HG03442 (cell line): ENCODE results near the gene ENAH.
"Not testable (repeated sequence)": the region's sequence is repeated elsewhere in the genome, so short reads cannot be mapped to it uniquely, and the experiment has no call there.

Source experiments
- ATAC-seq: cut with Tn5 transposase; IDR thresholded peaks from one replicate; pipeline ENCODE4 v1.9.1; 2021; ENCODE audit warnings: mild to moderate bottlenecking, moderate library complexity; ENCODE audit not compliant: unreplicated experiment

The ENAH gene

DNA sequence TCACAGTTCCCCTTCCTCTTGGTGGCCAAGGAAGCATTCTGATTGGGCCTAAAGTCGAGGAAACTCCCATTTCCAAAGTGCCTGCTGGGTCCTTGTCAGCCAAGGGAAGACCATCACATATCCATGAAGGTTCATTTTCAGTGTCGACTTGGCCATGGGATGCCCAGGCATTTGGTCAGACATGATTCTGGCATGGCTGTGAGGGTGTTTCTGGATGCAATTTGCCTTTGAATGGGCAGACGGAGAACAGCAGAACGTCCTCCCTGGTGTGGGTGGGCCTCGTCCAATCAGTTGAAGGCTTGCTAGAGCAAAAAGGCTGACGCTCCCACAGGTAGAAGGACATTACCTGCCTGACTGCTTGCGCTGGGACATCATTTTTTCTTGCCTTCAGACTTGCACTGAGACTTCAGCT, 176.8 kb downstream of the ENAH start:
- ATAC-seq, result no peak

DNA sequence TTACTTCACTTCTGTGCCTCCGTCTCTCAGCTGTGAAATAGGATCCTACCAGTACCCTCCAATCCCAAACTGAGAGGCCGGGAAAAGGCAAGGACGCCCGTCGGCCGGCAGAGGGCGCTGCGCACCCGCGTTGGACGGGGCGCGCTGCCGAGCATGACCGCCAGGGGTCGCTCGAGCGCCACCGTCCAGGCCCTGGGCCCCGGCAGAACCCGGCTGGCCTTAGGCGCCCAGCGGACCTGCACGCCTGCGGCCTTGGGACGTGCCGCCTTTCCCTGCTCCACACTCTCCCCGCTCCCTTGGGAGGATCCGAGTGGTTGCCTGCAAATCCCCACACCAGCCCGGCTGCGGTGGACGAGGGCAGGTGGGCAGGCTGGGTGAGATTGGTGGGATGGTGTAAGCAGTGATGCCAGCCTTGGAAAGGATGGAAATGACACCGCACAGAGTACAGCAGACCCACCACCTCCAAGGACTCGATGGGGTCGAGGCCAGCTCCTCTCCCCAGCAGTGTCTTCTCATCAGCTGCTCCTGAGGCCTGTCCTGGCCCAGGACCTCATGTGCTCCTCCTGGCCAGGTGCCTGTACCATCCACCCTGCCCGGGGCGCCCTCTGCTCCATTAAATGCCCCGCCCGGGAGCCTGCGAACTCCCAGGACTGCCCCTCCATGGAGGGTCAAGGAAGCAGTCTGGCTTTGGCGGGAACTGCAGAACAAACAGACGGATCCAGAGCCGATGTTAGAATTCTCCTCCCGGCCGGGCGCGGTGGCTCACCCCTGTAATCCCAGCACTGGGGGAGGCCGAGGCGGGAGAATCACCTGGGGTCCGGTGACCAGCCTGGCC, 177.7 kb downstream of the ENAH start:
- peak; percentile 67 for ATAC-seq

DNA sequence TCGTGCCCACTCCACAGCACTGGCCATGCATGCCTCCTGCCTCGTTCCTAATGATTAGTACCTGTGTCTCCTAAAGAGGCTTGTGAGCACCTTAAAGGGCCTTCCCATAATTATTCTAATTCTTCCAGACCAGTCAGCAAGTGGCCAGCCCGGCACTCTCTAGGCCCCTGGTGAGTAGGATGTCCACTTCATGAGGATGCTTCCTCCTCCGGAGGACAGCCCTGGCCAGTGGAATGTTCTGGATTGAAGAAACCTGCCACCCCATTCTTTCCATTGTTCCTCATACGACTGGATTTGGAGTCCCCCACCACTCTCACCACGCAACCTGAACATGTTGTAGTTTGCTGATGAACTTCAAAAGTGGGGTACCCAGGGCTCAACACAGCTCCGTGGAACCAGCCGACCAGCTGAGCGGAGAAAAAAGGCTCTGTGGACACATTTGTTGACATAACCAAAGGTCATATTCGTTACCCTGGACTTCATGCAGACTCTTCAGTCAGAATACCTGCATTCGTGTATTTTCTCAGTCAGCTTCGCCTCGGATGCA, 178.4 kb downstream of the ENAH start:
- no peak for ATAC-seq

DNA sequence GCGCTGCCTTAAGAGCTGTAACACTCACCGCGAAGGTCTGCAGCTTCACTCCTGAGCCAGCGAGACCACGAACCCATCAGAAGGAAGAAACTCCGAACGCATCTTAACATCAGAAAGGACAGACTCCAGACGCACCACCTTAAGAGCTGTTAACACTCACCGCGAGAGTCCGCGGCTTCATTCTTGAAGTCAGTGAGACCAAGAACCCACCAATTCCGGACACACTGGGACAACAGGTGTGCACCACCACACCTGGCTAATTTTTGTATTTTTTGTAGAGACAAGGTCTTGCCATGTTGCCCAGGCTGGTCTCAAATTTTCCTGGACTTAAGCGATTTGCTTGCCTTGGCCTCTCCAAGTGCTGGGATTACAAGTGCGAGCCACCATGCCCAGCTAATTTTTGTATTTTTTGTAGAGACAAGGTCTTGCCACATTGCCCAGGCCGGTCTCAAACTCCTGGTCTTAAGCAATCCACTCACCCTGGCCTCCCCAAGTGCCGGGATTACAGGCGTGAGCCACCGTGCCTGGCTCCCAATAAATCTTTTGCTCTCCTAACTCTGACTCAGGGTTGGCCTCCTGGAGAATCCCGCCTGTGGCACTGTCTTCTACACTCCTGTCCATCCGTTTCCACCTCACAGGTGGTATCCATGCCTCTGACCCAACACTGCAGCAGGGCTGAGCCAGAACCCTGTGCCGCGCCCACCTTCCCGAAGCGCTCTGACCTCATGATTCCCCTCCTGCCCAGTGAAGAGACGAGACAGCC, 179.1 kb downstream of the ENAH start:
- ATAC-seq, result not testable (repeated sequence)

DNA sequence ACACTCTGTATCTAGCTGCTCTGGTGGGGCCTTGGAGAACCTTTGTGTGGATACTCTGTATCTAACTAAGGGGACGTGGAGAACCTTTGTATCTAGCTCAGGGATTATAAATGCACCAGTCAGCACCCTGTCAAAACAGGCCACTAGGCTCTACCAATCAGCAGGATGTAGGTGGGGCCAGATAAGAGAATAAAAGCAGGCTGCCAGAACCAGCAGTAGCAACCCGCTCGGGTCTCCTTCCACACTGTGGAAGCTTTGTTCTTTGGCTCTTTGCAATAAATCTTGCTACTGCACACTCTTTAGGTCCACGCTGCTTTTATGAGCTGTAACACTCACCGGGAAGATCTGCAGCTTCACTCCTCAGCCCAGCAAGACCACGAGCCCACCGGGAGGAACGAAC, 179.7 kb downstream of the ENAH start:
- not testable (repeated sequence) for ATAC-seq

DNA sequence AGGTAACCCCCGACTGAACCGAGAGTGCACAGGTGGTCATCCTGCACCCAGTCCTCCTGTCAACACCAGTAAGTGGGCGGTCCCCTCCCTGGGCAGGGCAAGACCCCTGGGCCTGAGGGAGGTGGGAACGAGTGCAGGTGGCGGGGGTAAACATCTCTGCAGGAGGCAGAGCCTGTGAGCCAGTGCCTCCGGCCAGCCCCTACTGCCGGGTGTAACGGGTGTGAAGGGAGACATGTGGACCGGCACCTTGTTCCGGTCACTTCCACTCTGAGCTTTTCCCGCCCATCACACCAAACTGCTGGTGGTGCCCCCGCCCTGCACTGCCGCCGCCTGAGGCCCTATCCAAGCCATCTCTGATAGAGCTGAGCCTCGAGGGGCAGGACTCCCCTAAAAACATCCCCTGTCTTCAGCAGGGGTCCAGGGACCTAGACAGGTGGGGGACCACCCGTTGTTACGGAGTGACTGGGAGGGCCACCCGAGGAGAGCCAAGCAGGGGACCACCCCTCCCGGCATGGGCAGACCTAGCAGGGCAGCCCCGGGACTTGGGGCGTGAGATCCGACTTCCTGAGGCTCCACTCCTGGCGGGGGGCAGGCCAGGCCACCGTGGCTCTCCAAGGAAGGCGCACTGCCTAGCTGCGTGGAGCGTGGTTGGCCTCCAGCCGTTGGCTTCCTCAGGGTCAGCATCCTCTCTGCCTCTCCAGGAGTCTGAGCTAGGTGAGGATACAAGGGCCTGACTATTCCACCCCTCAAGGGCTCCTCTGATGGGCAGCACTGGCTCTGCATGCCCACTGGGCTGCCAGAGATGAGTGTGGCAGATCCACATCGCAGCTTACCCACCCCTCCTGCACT, 181.2 kb downstream of the ENAH start:
- no peak for ATAC-seq

DNA sequence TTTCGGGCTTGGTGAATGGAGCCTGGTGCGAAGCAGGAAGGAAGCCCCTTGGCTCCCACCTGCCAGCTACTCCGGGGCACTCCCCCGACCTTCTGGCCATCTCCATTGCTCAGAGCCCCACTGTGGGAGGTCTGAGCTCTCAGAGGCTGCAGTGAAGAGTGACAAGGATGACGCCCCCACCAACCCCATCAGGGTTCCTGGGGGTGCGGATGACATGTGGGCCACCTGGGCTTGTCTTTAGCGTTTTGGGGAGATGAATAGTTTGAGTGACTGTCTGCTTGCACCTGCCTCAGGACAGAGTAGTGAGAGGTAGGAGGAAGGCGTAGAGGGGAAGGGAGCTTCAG, 181.8 kb downstream of the ENAH start:
- ATAC-seq, result no peak

DNA sequence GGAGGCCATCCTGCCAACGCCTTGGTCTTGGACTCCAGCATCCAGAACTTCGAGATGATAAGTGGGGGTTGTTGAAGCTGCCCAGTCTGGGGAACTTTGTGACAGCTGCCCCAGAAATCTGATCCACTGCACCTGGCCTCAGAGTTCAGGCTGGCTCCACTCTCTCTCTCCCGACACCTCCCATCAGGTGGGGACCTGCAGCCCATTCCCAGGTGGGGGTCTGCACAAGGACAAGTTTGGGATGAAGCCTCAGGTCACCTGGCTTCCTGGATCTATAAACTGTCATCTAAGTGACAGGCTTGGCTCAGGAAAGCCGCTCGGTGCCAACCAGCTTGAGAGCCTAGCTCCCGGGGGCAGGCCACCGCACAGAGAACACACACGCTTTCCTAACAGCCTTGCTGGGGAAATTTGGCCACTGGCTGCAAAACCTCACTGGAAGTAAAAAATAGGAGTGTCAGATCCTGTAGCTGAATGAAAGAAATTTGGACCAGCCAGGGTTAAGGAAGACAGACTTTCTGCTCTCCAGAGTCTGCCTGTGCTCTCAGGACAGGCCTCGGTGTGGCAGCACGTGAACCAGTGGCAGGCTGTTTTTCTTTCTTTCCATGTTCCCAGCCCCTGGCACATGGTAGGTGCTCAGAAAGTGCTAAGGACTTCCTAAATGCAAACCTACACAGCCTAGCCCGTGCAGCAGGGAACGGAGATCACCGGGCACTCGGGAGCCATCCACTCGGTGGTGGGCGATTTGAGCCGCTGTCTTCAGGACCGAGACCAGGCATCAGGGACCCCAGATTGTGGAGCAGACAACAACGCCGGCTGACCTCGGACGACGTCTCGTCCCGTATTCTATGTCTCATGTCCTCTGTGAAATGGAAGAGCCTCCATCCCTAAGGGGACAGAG, 182.5 kb downstream of the ENAH start:
- no peak for ATAC-seq

DNA sequence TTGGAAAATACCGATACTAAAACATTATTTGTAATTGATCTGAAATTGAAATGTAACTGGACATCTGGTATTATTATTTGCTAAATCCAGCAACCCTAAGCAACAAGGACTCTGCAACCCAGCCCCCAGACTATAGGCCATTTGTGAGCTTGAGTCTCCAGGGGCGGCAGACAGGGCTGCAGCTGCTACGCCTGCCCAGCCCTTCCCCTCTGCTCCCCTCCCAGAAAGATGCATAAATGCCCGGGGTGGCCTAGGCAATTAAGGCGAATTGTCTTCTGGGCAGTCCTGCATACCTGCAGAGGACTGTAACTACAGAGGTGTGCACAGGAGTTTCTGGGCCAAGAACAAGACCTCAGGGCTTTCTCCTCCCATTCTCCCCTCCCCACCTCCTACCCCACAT, 183.9 kb downstream of the ENAH start:
- no peak for ATAC-seq

DNA sequence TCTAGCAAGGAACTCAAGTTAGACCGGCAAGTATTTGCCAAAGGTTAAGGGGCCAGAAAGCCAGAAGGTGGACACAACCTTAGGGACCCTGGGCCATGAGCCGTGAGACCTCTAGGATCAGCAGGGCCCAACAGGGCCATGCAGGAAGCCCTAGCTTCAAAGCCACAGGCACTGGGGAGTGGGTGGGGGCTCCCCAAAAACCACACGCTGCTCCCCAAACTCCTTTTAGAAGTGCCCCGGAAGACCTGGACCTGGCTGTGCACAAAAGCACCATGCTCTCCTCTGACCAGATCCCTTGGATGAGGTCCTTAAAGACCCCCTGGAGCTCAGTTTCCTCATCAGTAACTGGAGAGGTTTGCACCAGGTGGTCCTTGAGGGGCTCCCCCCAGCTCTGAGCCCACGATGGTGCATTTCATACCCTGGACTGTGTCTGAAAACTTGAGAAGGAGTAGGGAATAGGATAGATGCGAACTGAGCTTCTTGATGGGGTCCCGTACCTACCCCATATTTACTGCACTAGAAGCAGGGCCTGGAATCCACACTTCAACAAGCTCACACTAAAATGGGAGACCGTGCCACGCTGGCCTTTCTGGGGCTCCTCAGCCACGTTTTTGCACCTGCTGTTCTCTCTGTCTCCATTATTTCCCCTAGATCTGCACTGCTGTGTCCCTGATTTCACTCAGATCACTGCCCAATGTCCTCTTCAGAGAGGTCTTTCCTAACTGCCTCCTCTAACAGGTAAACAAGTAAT, 184.5 kb downstream of the ENAH start:
- peak; percentile 13 for ATAC-seq

DNA sequence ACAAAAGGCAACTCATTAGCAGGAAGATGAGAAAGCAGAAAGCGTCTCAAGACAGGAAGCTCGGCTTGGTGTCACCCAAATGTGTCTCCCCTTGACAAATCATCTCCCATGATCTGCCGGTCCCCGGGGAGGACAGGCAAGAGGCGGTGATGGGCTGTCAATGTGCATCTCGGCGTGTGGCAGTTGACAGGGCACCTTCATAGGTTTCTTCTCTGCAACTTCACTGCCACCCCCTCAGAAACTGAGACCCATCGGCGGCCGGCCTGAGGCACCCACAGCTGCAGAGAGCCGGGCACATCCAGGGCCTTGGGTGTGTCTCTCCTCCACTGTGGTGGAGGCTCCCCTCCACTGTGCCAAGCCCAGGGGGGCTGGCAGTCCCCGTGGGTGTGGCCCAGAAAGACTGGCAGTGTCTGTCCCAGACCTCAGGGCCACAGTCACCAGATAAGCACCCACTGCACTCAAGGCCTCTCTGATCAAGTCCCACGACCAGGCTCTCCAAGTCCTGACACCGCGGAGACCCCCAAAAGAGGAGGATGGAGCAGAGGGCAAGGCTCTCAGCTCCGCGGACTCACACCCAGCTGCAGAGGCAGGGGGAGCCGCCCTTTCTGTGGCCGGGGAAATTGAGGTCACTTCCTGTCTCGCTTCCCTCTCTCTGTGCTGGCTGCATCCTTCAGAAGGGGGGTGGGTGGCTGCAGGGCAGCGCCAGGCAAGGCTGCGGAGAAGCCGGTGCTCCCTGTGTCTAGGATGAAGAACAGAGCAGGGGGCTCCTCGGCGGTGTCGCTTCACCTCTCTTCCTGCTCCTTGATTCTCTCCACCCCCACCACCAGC, 185.5 kb downstream of the ENAH start:
- peak; percentile 93 for ATAC-seq

DNA sequence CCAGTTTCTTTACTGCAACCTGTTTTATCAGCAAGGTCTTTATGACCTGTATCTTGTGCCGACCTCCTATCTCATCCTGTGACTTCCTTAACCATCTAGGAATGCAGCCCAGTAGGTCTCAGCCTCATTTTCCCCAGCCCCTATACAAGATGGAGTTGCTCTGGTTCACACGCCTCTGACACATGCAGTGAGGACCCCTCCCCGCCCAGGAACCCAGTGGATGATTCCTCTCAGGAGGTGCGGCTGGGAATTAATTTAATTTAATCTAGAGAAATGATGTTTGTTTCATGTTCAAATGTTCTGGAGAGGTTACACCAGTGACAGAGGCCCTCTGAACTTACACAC, 186.1 kb downstream of the ENAH start:
- no peak for ATAC-seq

DNA sequence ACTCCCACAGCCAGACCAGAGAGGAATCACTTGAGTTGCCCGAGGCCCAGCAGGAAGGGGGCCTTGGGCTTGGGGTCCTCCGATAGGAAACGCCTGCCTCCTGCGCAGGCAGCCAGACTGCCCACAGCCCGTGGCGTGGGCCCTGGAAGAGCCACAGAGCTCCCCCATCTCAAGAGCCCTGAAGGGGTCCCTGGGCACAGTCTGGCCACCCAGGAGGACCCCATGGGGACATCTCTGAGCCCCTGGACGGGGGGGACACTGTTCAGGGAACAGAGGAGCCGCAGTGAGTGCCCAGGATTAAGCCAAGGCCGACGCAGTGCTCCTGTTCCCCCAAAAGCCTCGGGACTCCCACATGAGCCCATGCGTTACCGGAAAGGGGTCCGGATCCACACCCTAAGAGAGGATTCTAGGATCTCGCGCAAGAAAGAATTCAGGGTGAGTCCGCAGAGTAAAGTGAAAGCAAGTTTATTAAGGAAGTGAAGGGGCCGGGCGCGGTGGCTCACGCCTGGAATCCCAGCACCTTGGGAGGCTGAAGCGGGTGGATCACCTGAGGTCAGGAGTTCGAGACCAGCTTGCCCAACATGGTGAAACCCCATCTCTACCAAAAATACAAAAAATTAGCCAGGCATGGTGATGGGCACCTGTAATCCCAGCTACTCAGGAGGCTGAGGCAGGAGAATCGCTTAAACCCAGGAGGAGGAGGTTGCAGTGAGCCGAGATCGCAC, 187.0 kb downstream of the ENAH start:
- ATAC-seq, result no peak

DNA sequence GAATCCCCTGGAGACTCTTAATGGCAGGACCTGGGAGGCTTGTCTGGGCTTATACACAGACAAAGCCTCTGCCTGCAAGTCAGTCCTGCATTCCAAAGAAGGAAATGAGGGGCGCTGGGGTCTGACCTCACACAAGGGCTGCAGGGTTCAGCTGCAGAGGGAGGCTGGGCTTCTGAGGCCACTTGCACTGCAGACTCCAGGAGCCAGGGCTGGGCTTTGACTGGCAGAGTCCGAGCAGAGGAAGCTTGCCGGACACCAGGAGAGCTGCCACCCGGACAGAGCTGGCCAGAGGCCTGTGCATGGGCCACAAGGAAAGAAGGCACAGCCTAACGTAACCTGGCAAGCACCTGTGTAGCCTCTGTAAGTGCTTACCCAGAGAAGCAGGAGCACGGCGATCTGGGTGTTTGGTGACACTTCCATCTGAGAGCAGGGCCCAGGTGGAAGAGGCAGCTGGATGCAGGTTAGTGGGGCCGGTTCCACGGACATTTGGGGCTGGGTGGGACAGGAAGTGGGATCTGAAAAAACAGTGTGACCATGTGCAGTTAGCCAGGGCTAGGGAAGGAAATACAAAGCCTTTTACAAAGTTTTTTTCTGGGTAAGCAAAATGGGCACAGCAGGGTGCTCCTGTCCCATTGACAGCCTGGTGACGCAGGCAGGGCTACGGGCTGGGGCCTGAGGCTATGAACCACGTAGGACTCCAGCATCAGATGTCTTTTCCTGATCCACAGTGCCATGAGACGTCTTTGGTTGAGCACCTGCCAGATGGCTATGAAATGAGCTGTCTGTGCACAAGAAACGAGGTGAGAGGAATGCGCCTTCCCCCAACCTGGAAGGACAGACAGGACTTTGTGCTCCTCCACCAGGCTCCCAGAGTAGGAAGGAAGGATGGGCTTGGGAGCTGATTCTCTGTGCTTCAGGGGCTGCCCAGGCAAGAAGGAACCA, 187.8 kb downstream of the ENAH start:
- no peak for ATAC-seq

DNA sequence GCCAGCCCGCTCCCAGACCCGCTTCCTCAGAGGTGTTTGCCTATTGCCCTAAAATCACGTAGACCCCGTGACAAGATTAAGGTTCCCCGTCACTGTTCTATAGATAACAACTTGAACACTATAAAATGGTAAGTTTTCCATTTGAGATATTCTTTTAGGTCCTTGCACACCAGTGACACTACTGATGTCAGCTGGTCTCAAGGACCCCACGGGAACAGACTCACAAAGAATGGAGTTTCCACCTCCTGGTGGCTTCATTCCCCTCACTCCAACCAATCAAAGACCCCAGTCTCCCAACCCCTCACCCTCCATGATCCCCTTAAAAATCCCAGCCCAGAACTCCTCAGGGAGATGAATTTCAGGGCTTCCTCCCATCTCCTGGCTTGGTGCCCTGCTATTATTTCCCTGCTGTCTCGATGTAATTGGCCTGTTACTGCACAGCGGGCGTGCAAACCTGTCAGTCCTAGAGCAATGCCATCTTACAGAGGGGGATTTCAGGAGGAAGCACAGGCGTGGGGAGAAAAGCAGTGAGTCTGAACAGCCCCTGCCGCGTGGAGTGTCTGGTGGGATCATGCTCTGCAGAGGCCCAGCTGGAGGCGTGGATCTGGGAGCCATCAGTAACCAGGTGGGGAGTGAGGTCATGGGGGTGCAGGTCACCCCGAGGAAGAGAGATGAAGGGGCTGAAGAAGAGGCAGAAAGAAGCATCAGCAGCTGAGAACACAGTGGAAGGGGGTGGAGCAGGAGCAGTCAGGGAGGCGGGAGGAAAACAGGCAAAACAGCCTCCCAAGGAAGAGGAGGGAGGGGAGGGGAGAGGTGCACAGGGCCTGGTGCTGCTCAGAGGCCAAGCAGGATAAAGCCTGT, 190.0 kb downstream of the ENAH start:
- ATAC-seq, result no peak

DNA sequence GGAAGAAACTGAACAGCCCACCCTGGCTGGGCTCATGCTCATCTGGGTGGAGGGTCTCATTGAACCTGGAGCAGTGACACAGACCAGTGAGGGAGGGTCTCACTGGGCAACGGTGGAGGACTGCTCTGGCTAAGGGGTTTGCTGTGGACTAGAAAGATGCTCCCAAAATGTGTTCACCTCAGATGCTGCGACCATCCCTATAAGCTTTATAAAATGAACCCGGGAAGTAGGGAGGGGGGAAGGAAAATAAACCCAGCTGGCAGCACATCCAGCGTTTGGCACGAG, 190.6 kb downstream of the ENAH start:
- ATAC-seq, result no peak
